Thyroid gland (tissue), 4 donors: ENCODE measurements around the gene PLEKHH1.

Source experiments
- CTCF ChIP-seq, 6 experiments: fragments of 200-600 bp in 3 of 6; fragments of 450-650 bp in 3 of 6; sonication (generic) in 3 of 6; IDR thresholded peaks; one replicate each; pipeline ENCODE4 v1.5.1; 2016 to 2019; ENCODE audit warnings: antibody characterized with exemption in 6 of 6, mild to moderate bottlenecking in 2 of 6, inconsistent platforms in 1 of 6, moderate library complexity in 1 of 6
- POLR2A ChIP-seq, 2 donors: fragments of 450-650 bp; IDR thresholded peaks; one replicate each; pipeline ENCODE4 v1.6.1; 2017; ENCODE audit warnings: antibody characterized with exemption in 2 of 2, mild to moderate bottlenecking in 2 of 2, moderate library complexity in 1 of 2

DNA sequence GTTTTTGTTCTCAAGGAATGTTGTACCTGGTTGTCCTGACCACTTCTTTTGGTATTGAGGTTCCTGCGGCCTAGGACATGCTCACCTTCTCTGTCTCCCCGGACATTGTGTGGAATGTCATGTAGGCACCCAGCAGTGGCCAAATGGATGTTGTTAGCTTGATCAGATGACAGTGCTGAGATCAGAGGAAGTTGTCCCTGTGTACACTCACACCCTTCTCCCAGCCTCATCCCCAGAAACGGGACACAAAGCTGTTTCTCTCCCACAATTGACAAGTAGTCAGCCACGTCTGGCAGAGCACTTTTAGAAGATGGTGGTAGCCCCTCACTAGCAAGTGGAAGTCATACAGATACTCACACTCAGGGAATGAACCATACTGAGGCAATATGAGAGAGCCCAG is 3.0 kb downstream of the PLEKHH1 start:
- TF ChIP-seq CTCF (IDR thresholded peaks at IDR 0.05) (no peak), POLR2A (IDR thresholded peaks at IDR 0.05) (no peak)
